MM.1S (cell line): ENCODE results near the gene CIB4.
"Not testable (repeated sequence)": the region's sequence is repeated elsewhere in the genome, so short reads cannot be mapped to it uniquely, and the experiment has no call there.

Experiments used
- DNase-seq: peaks from one replicate; pipeline ENCODE4 v3.0.0-alpha.2; 2015
- H2AFZ ChIP-seq: fragments of 300-600 bp; sonication (generic); 2 replicates; pipeline ENCODE4 v1.6.0; 2016; ENCODE audit warnings: antibody characterized with exemption, low read length
- H3F3A ChIP-seq: fragments of 300-600 bp; sonication (generic); 2 replicates; pipeline ENCODE4 v1.6.1; 2016; ENCODE audit warnings: mild to moderate bottlenecking, antibody characterized with exemption, low read length, moderate library complexity, mixed read lengths; ENCODE audit not compliant: insufficient read depth
- H3K27ac ChIP-seq: fragments of 300-600 bp; sonication (generic); 2 replicates; pipeline ENCODE4 v1.5.1; 2016; ENCODE audit warnings: mild to moderate bottlenecking, low read length
- H3K27me3 ChIP-seq: fragments of 300-600 bp; sonication (generic); replicated peaks from 2 replicates; pipeline ENCODE4 v1.6.0; 2016; ENCODE audit warnings: low read length; ENCODE audit not compliant: insufficient read depth
- H3K36me3 ChIP-seq: fragments of 300-600 bp; sonication (generic); replicated peaks from 2 replicates; pipeline ENCODE4 v1.6.1; 2016; ENCODE audit warnings: mild to moderate bottlenecking, low read length, mixed read lengths; ENCODE audit not compliant: insufficient read depth
- H3K4me1 ChIP-seq: fragments of 300-600 bp; sonication (generic); 2 replicates; pipeline ENCODE4 v1.6.1; 2016; ENCODE audit warnings: low read length, mixed read lengths
- H3K4me2 ChIP-seq: fragments of 300-600 bp; sonication (generic); 2 replicates; pipeline ENCODE4 v1.6.0; 2016; ENCODE audit warnings: low read depth, low read length
- H3K4me3 ChIP-seq: fragments of 300-600 bp; sonication (generic); 2 replicates; pipeline ENCODE4 v1.5.1; 2016; ENCODE audit warnings: low read length, mixed read lengths
- H3K79me2 ChIP-seq: fragments of 300-600 bp; sonication (generic); 2 replicates; pipeline ENCODE4 v1.6.1; 2016; ENCODE audit warnings: mixed run types, low read length, mixed read lengths
- H3K9ac ChIP-seq: fragments of 300-600 bp; sonication (generic); 2 replicates; pipeline ENCODE4 v1.6.1; 2016; ENCODE audit warnings: low read length, mixed read lengths
- H3K9me2 ChIP-seq: fragments of 300-600 bp; sonication (generic); replicated peaks from 2 replicates; pipeline ENCODE4 v1.6.1; 2016; ENCODE audit warnings: mild to moderate bottlenecking, low read length, mixed read lengths; ENCODE audit not compliant: insufficient read depth
- H3K9me3 ChIP-seq: fragments of 300-600 bp; sonication (generic); replicated peaks from 2 replicates; pipeline ENCODE4 v1.6.1; 2016; ENCODE audit warnings: mild to moderate bottlenecking, low read length, mixed read lengths; ENCODE audit not compliant: insufficient read depth
- H4K20me1 ChIP-seq: fragments of 300-600 bp; sonication (generic); 2 replicates; pipeline ENCODE4 v1.6.1; 2016; ENCODE audit warnings: mild to moderate bottlenecking, low read length, moderate library complexity, mixed read lengths; ENCODE audit not compliant: insufficient read depth
- EZH2 ChIP-seq: fragments of 300-600 bp; sonication (generic); optimal IDR thresholded peaks from 2 replicates; pipeline ENCODE3; 2017; ENCODE audit warnings: low read depth, mild to moderate bottlenecking, antibody characterized with exemption, low read length, mixed read lengths
- EZH2phosphoT487 ChIP-seq: fragments of 300-600 bp; sonication (generic); IDR thresholded peaks from 2 replicates; pipeline ENCODE4 v1.6.1; 2018; ENCODE audit warnings: antibody characterized with exemption, low read length
- TF ChIP-seq, protein P1 (sequence below): fragments of 300-600 bp; sonication (generic); IDR thresholded peaks from 2 replicates; pipeline ENCODE4 v1.5.1; 2016; ENCODE audit warnings: antibody characterized with exemption, low read length, mixed read lengths

CIB4 gene

GRCh38 chr2:26658691-26659346 lies 17.7 kb upstream of the CIB4 start:
- no peaks in the 10 kb centered on the region for H3K4me1 ChIP-seq
- no peak for TF ChIP-seq EZH2
- TF ChIP-seq, protein P1, sequence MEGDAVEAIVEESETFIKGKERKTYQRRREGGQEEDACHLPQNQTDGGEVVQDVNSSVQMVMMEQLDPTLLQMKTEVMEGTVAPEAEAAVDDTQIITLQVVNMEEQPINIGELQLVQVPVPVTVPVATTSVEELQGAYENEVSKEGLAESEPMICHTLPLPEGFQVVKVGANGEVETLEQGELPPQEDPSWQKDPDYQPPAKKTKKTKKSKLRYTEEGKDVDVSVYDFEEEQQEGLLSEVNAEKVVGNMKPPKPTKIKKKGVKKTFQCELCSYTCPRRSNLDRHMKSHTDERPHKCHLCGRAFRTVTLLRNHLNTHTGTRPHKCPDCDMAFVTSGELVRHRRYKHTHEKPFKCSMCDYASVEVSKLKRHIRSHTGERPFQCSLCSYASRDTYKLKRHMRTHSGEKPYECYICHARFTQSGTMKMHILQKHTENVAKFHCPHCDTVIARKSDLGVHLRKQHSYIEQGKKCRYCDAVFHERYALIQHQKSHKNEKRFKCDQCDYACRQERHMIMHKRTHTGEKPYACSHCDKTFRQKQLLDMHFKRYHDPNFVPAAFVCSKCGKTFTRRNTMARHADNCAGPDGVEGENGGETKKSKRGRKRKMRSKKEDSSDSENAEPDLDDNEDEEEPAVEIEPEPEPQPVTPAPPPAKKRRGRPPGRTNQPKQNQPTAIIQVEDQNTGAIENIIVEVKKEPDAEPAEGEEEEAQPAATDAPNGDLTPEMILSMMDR: no peak
- no peak for TF ChIP-seq EZH2phosphoT487
- H3K27ac ChIP-seq: no peak overlapping the region

DNA sequence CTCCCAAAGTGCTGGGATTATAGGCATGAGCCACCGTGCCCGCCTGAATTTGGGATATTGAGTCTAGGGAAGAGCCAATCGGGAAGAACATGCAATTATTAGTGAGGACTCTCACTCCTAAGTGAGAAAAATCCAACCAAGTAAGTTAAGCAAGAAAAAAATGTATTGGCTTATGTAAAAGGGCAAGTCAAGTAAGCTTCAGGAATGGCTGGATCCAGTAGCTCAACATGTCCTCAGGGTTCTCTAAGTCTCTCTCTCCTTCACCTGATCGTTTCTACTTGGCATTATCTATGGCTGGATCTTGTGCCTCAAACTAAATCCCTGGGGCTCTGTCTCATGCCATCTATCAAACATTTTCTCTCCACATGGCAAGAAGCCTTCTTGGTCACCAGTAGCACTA lies 16.1 kb upstream of the CIB4 start:
- Histone ChIP-seq H3F3A (no peaks in the 10 kb centered on the region), H3K4me1 (no peaks in the 10 kb centered on the region), H3K9ac (no peak overlapping the region), H3K27ac (no peak overlapping the region), H3K9me3 (no peaks in the 10 kb centered on the region), H3K4me3 (no peak overlapping the region), H2AFZ (no peak overlapping the region), H3K9me2 (no peaks in the 10 kb centered on the region), H3K4me2 (no peak overlapping the region), H4K20me1 (no peaks in the 10 kb centered on the region), H3K36me3 (no peaks in the 10 kb centered on the region), H3K79me2 (no peaks in the 10 kb centered on the region), H3K27me3 (peaks cover 65% of the 10 kb centered on the region)
- DNase-seq: no peak
- TF ChIP-seq EZH2phosphoT487: no peak
- TF ChIP-seq, protein P1: no peak
- no peak for TF ChIP-seq EZH2

More at GRCh38 chr2:26658691-26659346, 17.7 kb upstream of the CIB4 start:
- Histone ChIP-seq H3K4me2 (no peak overlapping the region), H3K9me3 (no peaks in the 10 kb centered on the region), H3K79me2 (no peaks in the 10 kb centered on the region), H2AFZ (no peak overlapping the region), H3F3A (no peaks in the 10 kb centered on the region), H3K4me3 (no peak overlapping the region), H3K9ac (no peak overlapping the region), H3K9me2 (no peaks in the 10 kb centered on the region), H3K36me3 (no peaks in the 10 kb centered on the region), H3K27me3 (peaks cover 63% of the 10 kb centered on the region), H4K20me1 (no peaks in the 10 kb centered on the region)
- no peak for DNase-seq

DNA sequence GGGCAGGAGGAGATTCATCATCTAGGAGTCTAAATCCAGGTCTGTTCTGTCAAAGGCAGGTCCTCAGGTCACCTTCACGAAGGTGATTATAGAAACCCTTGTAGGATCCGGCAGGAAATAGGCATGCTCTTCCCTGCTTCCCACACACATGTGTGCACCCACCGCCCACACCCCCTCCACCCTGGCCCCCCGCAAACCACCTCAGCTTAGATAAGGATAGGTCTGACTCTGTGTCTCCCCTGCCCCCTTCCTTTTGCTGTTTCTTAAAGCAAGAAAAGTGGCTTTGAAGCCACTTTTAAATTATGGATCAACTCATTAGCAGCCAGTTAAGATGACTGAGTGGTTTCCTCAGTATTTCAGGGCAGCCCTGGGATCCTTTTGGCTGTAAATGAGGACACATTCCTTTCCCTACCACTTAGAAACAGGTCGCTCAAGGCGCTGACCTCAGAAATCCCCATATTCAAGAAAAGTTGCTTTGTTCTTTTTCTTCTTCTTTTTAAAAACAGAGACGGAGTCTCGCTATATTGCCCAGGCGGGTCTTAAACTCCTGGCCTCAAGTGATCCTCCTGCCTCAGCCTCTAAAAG lies 14.5 kb upstream of the CIB4 start:
- H3K9ac ChIP-seq: no peak overlapping the region
- H3K27ac ChIP-seq: no peak overlapping the region
- H3K4me2 ChIP-seq: no peak overlapping the region
- TF ChIP-seq EZH2: no peak
- no peak for TF ChIP-seq EZH2phosphoT487
- TF ChIP-seq, protein P1: no peak
- no peaks in the 10 kb centered on the region for H3K4me1 ChIP-seq
- no peaks in the 10 kb centered on the region for H3K79me2 ChIP-seq
- no peaks in the 10 kb centered on the region for H3K9me2 ChIP-seq
- H3K4me3 ChIP-seq: no peak overlapping the region
- no peaks in the 10 kb centered on the region for H4K20me1 ChIP-seq
- H3F3A ChIP-seq: no peaks in the 10 kb centered on the region
- no peak for DNase-seq
- H3K9me3 ChIP-seq: no peaks in the 10 kb centered on the region
- no peaks in the 10 kb centered on the region for H3K36me3 ChIP-seq
- H2AFZ ChIP-seq: no peak overlapping the region
- H3K27me3 ChIP-seq: peaks cover 71% of the 10 kb centered on the region

- not testable (repeated sequence) for H4K20me1 ChIP-seq, H3F3A ChIP-seq, H3K27ac ChIP-seq, DNase-seq, H3K4me1 ChIP-seq, H3K36me3 ChIP-seq, H3K9me3 ChIP-seq, H3K9ac ChIP-seq, H2AFZ ChIP-seq, H3K4me3 ChIP-seq, H3K79me2 ChIP-seq, H3K4me2 ChIP-seq, H3K9me2 ChIP-seq
- peaks cover 71% of the 10 kb centered on the region for H3K27me3 ChIP-seq
These were observed 14.0 kb upstream of the CIB4 start for GRCh38 chr2:26655120-26655519.
